Measurements from ENCODE around the gene GPR160.

GRCh38 chr3:170111147-170111771 lies 73.5 kb downstream of the GPR160 start:
- TF ChIP-seq CTCF (IDR thresholded peaks at IDR 0.05), result no peak
- TF ChIP-seq EZH2 (IDR thresholded peaks at IDR 0.05), result no peak
- no peak for TF ChIP-seq EZH2phosphoT487 (IDR thresholded peaks at IDR 0.05)

Measured in neural progenitor cell (in vitro differentiated cells).